Esophagus muscularis mucosa (tissue), 3 donors: ENCODE data around the gene CCDC124.

Experiments
- CTCF ChIP-seq, 3 experiments: fragments of 200-600 bp in 2 of 3; fragments of 450-650 bp in 1 of 3; sonication (generic) in 2 of 3; IDR thresholded peaks; one replicate each; pipeline ENCODE4 v1.5.1; 2017 to 2019; ENCODE audit warnings: antibody characterized with exemption in 3 of 3, mild to moderate bottlenecking in 2 of 3, moderate library complexity in 1 of 3
- POLR2AphosphoS5 ChIP-seq, 2 donors: sonication (generic); formaldehyde crosslinking; IDR thresholded peaks; one replicate each; pipeline ENCODE4 v1.6.1; 2017; ENCODE audit warnings: antibody characterized with exemption in 2 of 2

- no peak for TF ChIP-seq POLR2AphosphoS5 (IDR thresholded peaks at IDR 0.05)
- no peak for TF ChIP-seq CTCF (IDR thresholded peaks at IDR 0.05)
Measured at GRCh38 chr19:17883627-17884410, 49.0 kb upstream of the CCDC124 start.
